ENCODE measurements around the gene NDUFB10. TPM values are rescaled to one million over a fixed set of nuclear protein-coding genes. Genes with fewer than 3 reads are reported as not detected.

Gene NDUFB10
- total RNA-seq, 2 donors from 2014 or later, result 583 to 1,046 TPM

- Histone ChIP-seq H3K27me3 (no peaks in the 10 kb centered on the region), H3K4me1 (peaks cover 0 to 67% of the 10 kb centered on the region in 2 donors)
Measured at GRCh38 chr16:2006317-2006716, 47.0 kb downstream of the NDUFB10 start.

GRCh38 chr16:2007081-2007836, 47.9 kb downstream of the NDUFB10 start:
- Histone ChIP-seq H3K9me3 (no peaks in the 10 kb centered on the region), H3K36me3 (peaks cover 11% of the 10 kb centered on the region), H3K4me3 (no peak overlapping the region), H3K27ac (no peak overlapping the region), H3K27me3 (no peaks in the 10 kb centered on the region), H3K4me1 (peaks cover 0 to 67% of the 10 kb centered on the region in 2 donors)
- DNase-seq (ENCODE audit: low spot score), result no peak
- TF ChIP-seq CTCF (IDR thresholded peaks at IDR 0.05), result no peak

More at GRCh38 chr16:2006317-2006716, 47.0 kb downstream of the NDUFB10 start:
- Histone ChIP-seq H3K9me3 (no peaks in the 10 kb centered on the region), H3K4me3 (no peak overlapping the region), H3K36me3 (peaks cover 21% of the 10 kb centered on the region), H3K27ac (no peak overlapping the region)
- TF ChIP-seq CTCF (IDR thresholded peaks at IDR 0.05), result no peak
- no peak for DNase-seq (ENCODE audit: low spot score)

GRCh38 chr16:2008009-2008526, 48.7 kb downstream of the NDUFB10 start:
- no peak for DNase-seq (ENCODE audit: low spot score)
- H3K4me1 ChIP-seq, result peaks cover 0 to 67% of the 10 kb centered on the region in 2 donors

GRCh38 chr16:2008631-2009163, 49.4 kb downstream of the NDUFB10 start:
- H3K27me3 ChIP-seq, result no peaks in the 10 kb centered on the region
- no peak for DNase-seq (ENCODE audit: low spot score)
- H3K4me1 ChIP-seq, result peaks cover 0 to 64% of the 10 kb centered on the region in 2 donors
- H3K4me3 ChIP-seq, result peak overlapping the region; percentile 92 to 99
- no peak for TF ChIP-seq CTCF (IDR thresholded peaks at IDR 0.05)
- no peaks in the 10 kb centered on the region for H3K36me3 ChIP-seq
- no peaks in the 10 kb centered on the region for H3K9me3 ChIP-seq
- H3K27ac ChIP-seq, result peak overlapping the region; percentile 84 to 91

More at GRCh38 chr16:2008009-2008526, 48.7 kb downstream of the NDUFB10 start:
- Histone ChIP-seq H3K4me3 (peak overlapping the region in 1 of 2 donors; percentile 99), H3K9me3 (no peaks in the 10 kb centered on the region), H3K27me3 (no peaks in the 10 kb centered on the region), H3K36me3 (peaks cover 3% of the 10 kb centered on the region), H3K27ac (no peak overlapping the region)
- no peak for TF ChIP-seq CTCF (IDR thresholded peaks at IDR 0.05)

GRCh38 chr16:2009164-2009711, 49.9 kb downstream of the NDUFB10 start:
- Histone ChIP-seq H3K4me3 (peak overlapping the region; percentile 92 to 99), H3K4me1 (peaks cover 0 to 58% of the 10 kb centered on the region in 2 donors), H3K27me3 (no peaks in the 10 kb centered on the region), H3K36me3 (no peaks in the 10 kb centered on the region), H3K27ac (peak overlapping the region; percentile 84 to 91), H3K9me3 (no peaks in the 10 kb centered on the region)
- no peak for TF ChIP-seq CTCF (IDR thresholded peaks at IDR 0.05)
- no peak for DNase-seq (ENCODE audit: low spot score)

Measured in right atrium auricular region (tissue), 2 donors.